ENCODE results near the gene RCL1. TPM values are rescaled to one million over a fixed set of nuclear protein-coding genes. Genes with fewer than 3 reads are reported as not detected.
"Not testable (repeated sequence)": the region's sequence is repeated elsewhere in the genome, so short reads cannot be mapped to it uniquely, and the experiment has no call there.

The RCL1 gene
- total RNA-seq, 4 donors from 2014 or later = 21.3 to 49.7 (median 37.7) TPM

GRCh38 chr9:4892501-4893194 is 99.9 kb downstream of the RCL1 start:
- Histone ChIP-seq H3K4me1 (no peaks in the 10 kb centered on the region), H3K36me3 (no peaks in the 10 kb centered on the region), H3K27me3 (no peaks in the 10 kb centered on the region), H3K9me3 (no peaks in the 10 kb centered on the region), H3K27ac (no peak overlapping the region), H3K4me3 (no peak overlapping the region)
- no peak for DNase-seq
- intact Hi-C loops (cut with DNase I; ENCODE audit: low total_unique reads) = no loop called here
- TF ChIP-seq POLR2A (IDR thresholded peaks at IDR 0.05) (no peak), CTCF (IDR thresholded peaks at IDR 0.05) (no peak)

GRCh38 chr9:4894076-4894475 is 101.3 kb downstream of the RCL1 start:
- no peaks in the 10 kb centered on the region for H3K36me3 ChIP-seq
- DNase-seq = no peak
- H3K9me3 ChIP-seq = no peaks in the 10 kb centered on the region
- H3K4me3 ChIP-seq = no peak overlapping the region
- intact Hi-C loops (cut with DNase I; ENCODE audit: low total_unique reads) = no loop called here
- H3K27me3 ChIP-seq = no peaks in the 10 kb centered on the region
- H3K4me1 ChIP-seq = no peaks in the 10 kb centered on the region
- no peak overlapping the region for H3K27ac ChIP-seq
- TF ChIP-seq CTCF (IDR thresholded peaks at IDR 0.05) = no peak
- TF ChIP-seq POLR2A (IDR thresholded peaks at IDR 0.05) = no peak

- H3K36me3 ChIP-seq; H3K4me3 ChIP-seq; H3K27me3 ChIP-seq; H3K27ac ChIP-seq; H3K4me1 ChIP-seq; intact Hi-C loops (cut with DNase I; ENCODE audit: low total_unique reads); H3K9me3 ChIP-seq; DNase-seq: not testable (repeated sequence)
Observed at GRCh38 chr9:4899853-4900252, 107.1 kb downstream of the RCL1 start.

- not testable (repeated sequence) for H3K4me3 ChIP-seq
Observed at GRCh38 chr9:4901401-4902134, 108.8 kb downstream of the RCL1 start.

GRCh38 chr9:4902135-4902475 is 109.4 kb downstream of the RCL1 start:
- Histone ChIP-seq H3K4me1 (no peaks in the 10 kb centered on the region), H3K36me3 (no peaks in the 10 kb centered on the region), H3K9me3 (no peaks in the 10 kb centered on the region), H3K27ac (no peak overlapping the region), H3K4me3 (no peak overlapping the region), H3K27me3 (no peaks in the 10 kb centered on the region)
- no peak for DNase-seq
- TF ChIP-seq POLR2A (IDR thresholded peaks at IDR 0.05) (no peak), CTCF (IDR thresholded peaks at IDR 0.05) (no peak)
- intact Hi-C loops (cut with DNase I; ENCODE audit: low total_unique reads) = no loop called here

More at GRCh38 chr9:4901401-4902134, 108.8 kb downstream of the RCL1 start:
- DNase-seq; H3K4me1 ChIP-seq; H3K27ac ChIP-seq; H3K36me3 ChIP-seq; intact Hi-C loops (cut with DNase I; ENCODE audit: low total_unique reads); H3K27me3 ChIP-seq; H3K9me3 ChIP-seq: not testable (repeated sequence)

GRCh38 chr9:4904322-4905134 is 111.8 kb downstream of the RCL1 start:
- no peak overlapping the region for H3K27ac ChIP-seq
- no peaks in the 10 kb centered on the region for H3K27me3 ChIP-seq
- intact Hi-C loops (cut with DNase I; ENCODE audit: low total_unique reads) = no loop called here
- H3K4me3 ChIP-seq = no peak overlapping the region
- H3K9me3 ChIP-seq = no peaks in the 10 kb centered on the region
- H3K36me3 ChIP-seq = no peaks in the 10 kb centered on the region
- no peak for TF ChIP-seq CTCF (IDR thresholded peaks at IDR 0.05)
- no peak for TF ChIP-seq POLR2A (IDR thresholded peaks at IDR 0.05)
- H3K4me1 ChIP-seq = no peaks in the 10 kb centered on the region
- no peak for DNase-seq

All from uterus (tissue), 4 donors.